Measurements from ENCODE around the gene STK24.
"Not testable (repeated sequence)": the region's sequence is repeated elsewhere in the genome, so short reads cannot be mapped to it uniquely, and the experiment has no call there.

STK24 gene

GRCh38 chr13:98576963-98577835 lies at the start of gene STK24:
Gene STK24 (minus strand): TSS chr13:98577107. CDS start chr13:98576786, 321 bp downstream.
- DNase-seq (ENCODE audit: low spot score), result peak; percentile 41

- no peak for DNase-seq (ENCODE audit: low spot score)
These were observed 49.5 kb upstream of the STK24 start for GRCh38 chr13:98626298-98626935.

- DNase-seq (ENCODE audit: low spot score), result not testable (repeated sequence)
These were observed 47.7 kb upstream of the STK24 start for GRCh38 chr13:98624589-98624988.

GRCh38 chr13:98622931-98623331 lies 46.0 kb upstream of the STK24 start:
- DNase-seq (ENCODE audit: low spot score), result no peak

- no peak for DNase-seq (ENCODE audit: low spot score)
These were observed 42.6 kb upstream of the STK24 start for GRCh38 chr13:98619556-98619955.

- DNase-seq (ENCODE audit: low spot score), result not testable (repeated sequence)
These were observed 38.7 kb upstream of the STK24 start for GRCh38 chr13:98615595-98615994.

- no peak for DNase-seq (ENCODE audit: low spot score)
These were observed 36.7 kb upstream of the STK24 start for GRCh38 chr13:98613591-98613990.

GRCh38 chr13:98609756-98610155 lies 32.8 kb upstream of the STK24 start:
- DNase-seq (ENCODE audit: low spot score), result no peak

- DNase-seq (ENCODE audit: low spot score), result no peak
These were observed 29.4 kb upstream of the STK24 start for GRCh38 chr13:98606296-98606695.

GRCh38 chr13:98599502-98600328 lies 22.8 kb upstream of the STK24 start:
- no peak for DNase-seq (ENCODE audit: low spot score)

- no peak for DNase-seq (ENCODE audit: low spot score)
These were observed 21.1 kb upstream of the STK24 start for GRCh38 chr13:98598043-98598442.

- DNase-seq (ENCODE audit: low spot score), result no peak
These were observed 18.2 kb upstream of the STK24 start for GRCh38 chr13:98595134-98595533.

- no peak for DNase-seq (ENCODE audit: low spot score)
These were observed 15.4 kb upstream of the STK24 start for GRCh38 chr13:98592362-98592732.

- DNase-seq (ENCODE audit: low spot score), result no peak
These were observed 14.9 kb upstream of the STK24 start for GRCh38 chr13:98591721-98592361.

- not testable (repeated sequence) for DNase-seq (ENCODE audit: low spot score)
These were observed 13.6 kb upstream of the STK24 start for GRCh38 chr13:98590471-98590870.

GRCh38 chr13:98589516-98589915 lies 12.6 kb upstream of the STK24 start:
- not testable (repeated sequence) for DNase-seq (ENCODE audit: low spot score)

- DNase-seq (ENCODE audit: low spot score), result no peak
These were observed 9.8 kb upstream of the STK24 start for GRCh38 chr13:98586400-98587345.

GRCh38 chr13:98585946-98586345 lies 9.0 kb upstream of the STK24 start:
- no peak for DNase-seq (ENCODE audit: low spot score)

- DNase-seq (ENCODE audit: low spot score), result no peak
These were observed 8.5 kb upstream of the STK24 start for GRCh38 chr13:98585398-98585754.

GRCh38 chr13:98584668-98585397 lies 7.9 kb upstream of the STK24 start:
- DNase-seq (ENCODE audit: low spot score), result no peak
